SK-N-SH (cell line): ENCODE data around the gene WTIP. TPM values are rescaled to one million over a fixed set of nuclear protein-coding genes. Genes with fewer than 3 reads are reported as not detected.

Experiments
- CTCF ChIA-PET: fragments of 300-600, 350-600 bp; formaldehyde crosslinking; extraction: SDS; loops from one replicate; lab custom pipeline; 2021; lab: Yijun Ruan, JAX
- POLR2A ChIA-PET: fragments of 350-600 bp; sonication (Branson Sonifier 250); formaldehyde crosslinking; extraction: SDS; loops from one replicate; lab custom pipeline; 2020; ENCODE audit warnings: antibody characterized with exemption, inconsistent platforms; lab: Yijun Ruan, JAX
- DNase-seq: peaks from one replicate; pipeline ENCODE4 v3.0.0; 2012
- H2AFZ ChIP-seq: fragments of 200-600 bp; sonication (generic); 2 replicates; pipeline ENCODE4 v1.8.1; 2016; ENCODE audit warnings: antibody characterized with exemption, mild to moderate bottlenecking, low read depth
- H3F3A ChIP-seq: fragments of 200-600 bp; sonication (generic); replicated peaks from 2 replicates; pipeline ENCODE3; 2016; ENCODE audit warnings: antibody characterized with exemption, mild to moderate bottlenecking; ENCODE audit not compliant: insufficient read depth
- H3K27ac ChIP-seq, 2 experiments: fragments of 200-500 bp in 1 of 2; fragments of 200-600 bp in 1 of 2; sonication (Bioruptor generic) in 1 of 2; sonication (generic), shearing (Covaris generic) in 1 of 2; 2 replicates each; pipeline versions ENCODE4 v1.5.1 to v1.6.1; 2014 to 2016; ENCODE audit warnings: low read depth in 2 of 2, inconsistent platforms in 1 of 2, low read length in 1 of 2, mild to moderate bottlenecking in 1 of 2, mixed read lengths in 1 of 2
- H3K27me3 ChIP-seq: fragments of 200-600 bp; sonication (generic), shearing (Covaris generic); 2 replicates; pipeline ENCODE4 v1.6.1; 2016; ENCODE audit warnings: mixed run types; ENCODE audit not compliant: insufficient read depth
- H3K36me3 ChIP-seq, 2 experiments: fragments of 200-500 bp in 1 of 2; fragments of 200-600 bp in 1 of 2; sonication (Bioruptor generic) in 1 of 2; sonication (generic) in 1 of 2; replicated peaks in 1 of 2; 2 replicates each; pipeline versions ENCODE3 to v1.5.1; 2014 to 2016; ENCODE audit warnings: low read length in 1 of 2, mild to moderate bottlenecking in 1 of 2; ENCODE audit not compliant: insufficient read depth in 2 of 2, control insufficient read depth in 1 of 2
- H3K4me1 ChIP-seq, 2 experiments: fragments of 200-500 bp in 1 of 2; fragments of 200-600 bp in 1 of 2; sonication (Bioruptor generic) in 1 of 2; sonication (generic), shearing (Covaris generic) in 1 of 2; 2 replicates each; pipeline versions ENCODE4 v1.5.1 to v1.6.1; 2014 to 2016; ENCODE audit warnings: low read depth in 1 of 2, low read length in 1 of 2, mixed run types in 1 of 2; ENCODE audit not compliant: insufficient read depth in 2 of 2, control insufficient read depth in 1 of 2
- H3K4me2 ChIP-seq: fragments of 200-600 bp; sonication (generic), shearing (Covaris generic); 2 replicates; pipeline ENCODE4 v1.6.1; 2017; ENCODE audit warnings: mixed run types
- H3K4me3 ChIP-seq, 2 experiments: fragments of 200-500 bp in 1 of 2; fragments of 200-600 bp in 1 of 2; sonication (Bioruptor generic) in 1 of 2; sonication (generic), shearing (Covaris generic) in 1 of 2; 2 replicates each; pipeline versions ENCODE4 v1.5.1 to v1.8.1; 2014 to 2016; ENCODE audit warnings: low read depth in 2 of 2, inconsistent platforms in 1 of 2, low read length in 1 of 2, mild to moderate bottlenecking in 1 of 2, mixed read lengths in 1 of 2, moderate library complexity in 1 of 2
- H3K79me2 ChIP-seq: fragments of 200-600 bp; sonication (generic); 2 replicates; pipeline ENCODE4 v1.8.1; 2017; ENCODE audit warnings: mild to moderate bottlenecking; ENCODE audit not compliant: insufficient read depth
- H3K9ac ChIP-seq: fragments of 200-600 bp; sonication (generic); 2 replicates; pipeline ENCODE4 v1.6.1; 2017; ENCODE audit warnings: mixed run types
- H3K9me2 ChIP-seq: fragments of 200-600 bp; sonication (generic); 2 replicates; pipeline ENCODE4 v1.6.1; 2017; ENCODE audit warnings: mixed run types
- H3K9me3 ChIP-seq: fragments of 200-600 bp; sonication (generic); 2 replicates; pipeline ENCODE4 v1.6.1; 2017; ENCODE audit warnings: mixed run types, mild to moderate bottlenecking, moderate library complexity
- H4K20me1 ChIP-seq: fragments of 200-600 bp; sonication (generic); 2 replicates; pipeline ENCODE4 v1.6.1; 2017; ENCODE audit warnings: mild to moderate bottlenecking, mixed run types; ENCODE audit not compliant: insufficient read depth
- EP300 ChIP-seq, 2 experiments: IDR thresholded peaks; 2 replicates each; pipeline versions ENCODE4 v1.4.0 to v1.6.1; 2012; ENCODE audit warnings: borderline replicate concordance in 1 of 2, low read depth in 1 of 2, low read length in 1 of 2
- RCOR1 ChIP-seq: fragments of 150-350 bp; IDR thresholded peaks from 2 replicates; pipeline ENCODE4 v1.6.1; 2017; ENCODE audit warnings: antibody characterized with exemption, low read length
- SIN3A ChIP-seq: IDR thresholded peaks from 2 replicates; pipeline ENCODE4 v1.6.1; 2012; ENCODE audit warnings: low read depth, mild to moderate bottlenecking, low read length, moderate library complexity, borderline replicate concordance
- WGBS: methylation state at CpG from one replicate; pipeline ENCODE4 v1.1.6; 2017; ENCODE audit warnings: low lambda C conversion rate; 5-methylcytosine and 5-hydroxymethylcytosine counted together
- polyA plus RNA-seq, 3 experiments: library from polyadenylated mRNA; depleted of rRNA; stranded (reverse); fragments of >200 nt; gene quantifications; 2 replicates each; pipeline ENCODE4 v1.2.3, GENCODE V29; 2012
- TF ChIP-seq, protein P1 (sequence below): IDR thresholded peaks from 2 replicates; pipeline ENCODE4; 2012
- TF ChIP-seq, protein P2 (sequence below): IDR thresholded peaks from 2 replicates; pipeline ENCODE4 v1.4.0; 2012; ENCODE audit warnings: low read depth, borderline replicate concordance
- TF ChIP-seq, protein P3 (sequence below): IDR thresholded peaks from 2 replicates; pipeline ENCODE4 v1.4.0; 2012; ENCODE audit warnings: low read depth, borderline replicate concordance
- TF ChIP-seq, protein P4 (sequence below): fragments of 200-600 bp; sonication (generic); IDR thresholded peaks from 2 replicates; pipeline ENCODE4 v1.6.1; 2017; ENCODE audit warnings: antibody characterized with exemption, mild to moderate bottlenecking, moderate library complexity
- TF ChIP-seq, protein P5 (sequence below): fragments of 150-350 bp; IDR thresholded peaks from 2 replicates; pipeline ENCODE4 v1.6.1; 2017; ENCODE audit warnings: antibody characterized with exemption, low read length, low read depth, borderline replicate concordance

WTIP gene
- polyA plus RNA-seq, 1 of the 3 experiments (the other 2 are of a cell fraction) = 27.7 TPM

DNA sequence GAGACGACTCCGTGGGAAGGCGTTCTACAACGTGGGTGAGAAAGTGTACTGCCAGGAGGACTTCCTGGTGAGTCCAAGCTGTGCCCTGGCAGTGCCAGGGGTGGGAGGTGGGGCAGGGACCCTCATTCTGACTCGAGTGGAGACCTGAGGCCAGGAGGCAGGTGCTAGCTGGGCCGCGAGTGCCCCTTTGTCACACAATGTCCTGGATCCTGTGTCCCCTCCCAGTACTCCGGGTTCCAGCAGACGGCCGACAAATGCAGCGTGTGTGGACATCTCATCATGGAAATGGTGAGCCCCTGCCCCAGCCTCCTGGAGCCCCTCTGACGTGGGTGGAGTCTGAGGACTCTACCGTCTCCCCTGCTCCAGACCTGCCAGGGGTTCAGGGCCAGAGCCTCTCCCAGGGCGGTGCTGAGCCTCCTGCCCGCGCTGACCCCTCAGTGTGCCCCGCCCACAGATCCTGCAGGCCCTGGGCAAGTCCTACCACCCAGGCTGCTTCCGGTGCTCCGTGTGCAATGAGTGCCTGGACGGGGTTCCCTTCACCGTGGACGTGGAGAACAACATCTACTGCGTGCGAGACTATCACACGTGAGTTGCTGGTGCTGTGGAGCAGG lies 11.6 kb downstream of the WTIP start:
- Histone ChIP-seq H3K4me2 (no peak overlapping the region), H4K20me1 (peaks cover 19% of the 10 kb centered on the region), H3K79me2 (peaks cover 33% of the 10 kb centered on the region; the same call in 1 of the 2 replicates), H3K9me2 (no peaks in the 10 kb centered on the region), H3F3A (no peaks in the 10 kb centered on the region), H3K9ac (no peak overlapping the region), H3K4me1 (no peaks in the 10 kb centered on the region), H3K27me3 (no peaks in the 10 kb centered on the region), H3K36me3 (peaks cover 9 to 15% of the 10 kb centered on the region in 2 experiments), H3K27ac (no peak overlapping the region), H3K9me3 (no peaks in the 10 kb centered on the region), H2AFZ (no peak overlapping the region), H3K4me3 (no peak overlapping the region)
- ChIA-PET POLR2A (no interaction called here), CTCF (no interaction called here)
- no peak for DNase-seq
- WGBS = 90% methylated on average over 6 of the region's 25 CpGs
- no peak for TF ChIP-seq EP300 (IDR thresholded peaks at IDR 0.05; ENCODE audit: borderline replicate concordance in 1 of 2, low read depth in 1 of 2, low read length in 1 of 2)
- TF ChIP-seq, protein P1, sequence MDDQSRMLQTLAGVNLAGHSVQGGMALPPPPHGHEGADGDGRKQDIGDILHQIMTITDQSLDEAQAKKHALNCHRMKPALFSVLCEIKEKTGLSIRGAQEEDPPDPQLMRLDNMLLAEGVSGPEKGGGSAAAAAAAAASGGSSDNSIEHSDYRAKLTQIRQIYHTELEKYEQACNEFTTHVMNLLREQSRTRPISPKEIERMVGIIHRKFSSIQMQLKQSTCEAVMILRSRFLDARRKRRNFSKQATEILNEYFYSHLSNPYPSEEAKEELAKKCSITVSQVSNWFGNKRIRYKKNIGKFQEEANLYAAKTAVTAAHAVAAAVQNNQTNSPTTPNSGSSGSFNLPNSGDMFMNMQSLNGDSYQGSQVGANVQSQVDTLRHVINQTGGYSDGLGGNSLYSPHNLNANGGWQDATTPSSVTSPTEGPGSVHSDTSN = no peak
- TF ChIP-seq, protein P2, sequence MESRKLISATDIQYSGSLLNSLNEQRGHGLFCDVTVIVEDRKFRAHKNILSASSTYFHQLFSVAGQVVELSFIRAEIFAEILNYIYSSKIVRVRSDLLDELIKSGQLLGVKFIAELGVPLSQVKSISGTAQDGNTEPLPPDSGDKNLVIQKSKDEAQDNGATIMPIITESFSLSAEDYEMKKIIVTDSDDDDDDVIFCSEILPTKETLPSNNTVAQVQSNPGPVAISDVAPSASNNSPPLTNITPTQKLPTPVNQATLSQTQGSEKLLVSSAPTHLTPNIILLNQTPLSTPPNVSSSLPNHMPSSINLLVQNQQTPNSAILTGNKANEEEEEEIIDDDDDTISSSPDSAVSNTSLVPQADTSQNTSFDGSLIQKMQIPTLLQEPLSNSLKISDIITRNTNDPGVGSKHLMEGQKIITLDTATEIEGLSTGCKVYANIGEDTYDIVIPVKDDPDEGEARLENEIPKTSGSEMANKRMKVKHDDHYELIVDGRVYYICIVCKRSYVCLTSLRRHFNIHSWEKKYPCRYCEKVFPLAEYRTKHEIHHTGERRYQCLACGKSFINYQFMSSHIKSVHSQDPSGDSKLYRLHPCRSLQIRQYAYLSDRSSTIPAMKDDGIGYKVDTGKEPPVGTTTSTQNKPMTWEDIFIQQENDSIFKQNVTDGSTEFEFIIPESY = no peak
- TF ChIP-seq, protein P3, sequence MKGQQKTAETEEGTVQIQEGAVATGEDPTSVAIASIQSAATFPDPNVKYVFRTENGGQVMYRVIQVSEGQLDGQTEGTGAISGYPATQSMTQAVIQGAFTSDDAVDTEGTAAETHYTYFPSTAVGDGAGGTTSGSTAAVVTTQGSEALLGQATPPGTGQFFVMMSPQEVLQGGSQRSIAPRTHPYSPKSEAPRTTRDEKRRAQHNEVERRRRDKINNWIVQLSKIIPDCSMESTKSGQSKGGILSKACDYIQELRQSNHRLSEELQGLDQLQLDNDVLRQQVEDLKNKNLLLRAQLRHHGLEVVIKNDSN = no peak
- no peak for TF ChIP-seq SIN3A
- TF ChIP-seq, protein P4, sequence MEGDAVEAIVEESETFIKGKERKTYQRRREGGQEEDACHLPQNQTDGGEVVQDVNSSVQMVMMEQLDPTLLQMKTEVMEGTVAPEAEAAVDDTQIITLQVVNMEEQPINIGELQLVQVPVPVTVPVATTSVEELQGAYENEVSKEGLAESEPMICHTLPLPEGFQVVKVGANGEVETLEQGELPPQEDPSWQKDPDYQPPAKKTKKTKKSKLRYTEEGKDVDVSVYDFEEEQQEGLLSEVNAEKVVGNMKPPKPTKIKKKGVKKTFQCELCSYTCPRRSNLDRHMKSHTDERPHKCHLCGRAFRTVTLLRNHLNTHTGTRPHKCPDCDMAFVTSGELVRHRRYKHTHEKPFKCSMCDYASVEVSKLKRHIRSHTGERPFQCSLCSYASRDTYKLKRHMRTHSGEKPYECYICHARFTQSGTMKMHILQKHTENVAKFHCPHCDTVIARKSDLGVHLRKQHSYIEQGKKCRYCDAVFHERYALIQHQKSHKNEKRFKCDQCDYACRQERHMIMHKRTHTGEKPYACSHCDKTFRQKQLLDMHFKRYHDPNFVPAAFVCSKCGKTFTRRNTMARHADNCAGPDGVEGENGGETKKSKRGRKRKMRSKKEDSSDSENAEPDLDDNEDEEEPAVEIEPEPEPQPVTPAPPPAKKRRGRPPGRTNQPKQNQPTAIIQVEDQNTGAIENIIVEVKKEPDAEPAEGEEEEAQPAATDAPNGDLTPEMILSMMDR = no peak
- no peak for TF ChIP-seq RCOR1
- TF ChIP-seq, protein P5, sequence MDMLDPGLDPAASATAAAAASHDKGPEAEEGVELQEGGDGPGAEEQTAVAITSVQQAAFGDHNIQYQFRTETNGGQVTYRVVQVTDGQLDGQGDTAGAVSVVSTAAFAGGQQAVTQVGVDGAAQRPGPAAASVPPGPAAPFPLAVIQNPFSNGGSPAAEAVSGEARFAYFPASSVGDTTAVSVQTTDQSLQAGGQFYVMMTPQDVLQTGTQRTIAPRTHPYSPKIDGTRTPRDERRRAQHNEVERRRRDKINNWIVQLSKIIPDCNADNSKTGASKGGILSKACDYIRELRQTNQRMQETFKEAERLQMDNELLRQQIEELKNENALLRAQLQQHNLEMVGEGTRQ = no peak
